ENCODE results near the gene MYOM3. TPM values are rescaled to one million over a fixed set of nuclear protein-coding genes. Genes with fewer than 3 reads are reported as not detected.

Gene MYOM3
- total and polyA plus RNA-seq, 2 of the 4 experiments (the other 2 are of a cell fraction): 0.03 TPM; not detected in 1

DNA sequence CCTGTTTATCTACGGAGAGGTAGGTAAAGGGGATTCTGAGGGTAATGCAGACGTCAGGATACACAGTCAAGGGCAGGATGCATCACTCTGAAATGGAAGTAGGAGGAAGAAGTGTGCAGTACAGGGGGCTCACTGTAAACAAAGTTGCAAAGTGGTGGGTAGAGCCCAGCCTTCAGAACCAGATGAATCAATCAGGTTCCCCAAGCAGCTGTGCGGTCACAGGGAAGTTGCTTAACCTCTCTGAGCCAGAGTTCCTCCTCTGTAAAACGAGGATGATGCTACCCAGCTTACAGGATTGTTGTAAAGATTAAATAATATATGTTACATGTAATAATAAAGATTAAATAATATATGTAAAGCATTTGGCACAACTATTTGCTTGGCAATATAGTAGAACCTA, 13.5 kb upstream of the MYOM3 start:
- Histone ChIP-seq H2AK9ac (replicated peaks; ENCODE audit: low read depth, low read length, poor library complexity) (no peak overlapping the region), H3K4me3 (ENCODE audit: insufficient read depth, low read depth, low read length) (no peak overlapping the region), H4K5ac (ENCODE audit: low read depth, low read length) (no peak overlapping the region), H3K27ac (ENCODE audit: insufficient read depth, low read length) (no peak overlapping the region), H2BK5ac (ENCODE audit: low read depth, low read length, poor library complexity, severe bottlenecking) (no peak overlapping the region), H3K56ac (ENCODE audit: extremely low read depth, insufficient read depth, low read length) (no peak overlapping the region), H3K14ac (replicated peaks; ENCODE audit: low read depth, low read length) (no peak overlapping the region), H4K8ac (ENCODE audit: low read depth in 2 of 2, low read length in 2 of 2) (no peak overlapping the region), H3K4ac (ENCODE audit: low read depth, low read length) (no peak overlapping the region), H3K79me1 (ENCODE audit: low read depth in 1 of 2, low read length in 2 of 2) (no peaks in the 10 kb centered on the region), H3K4me1 (ENCODE audit: control insufficient read depth, insufficient read depth, low read length) (no peaks in the 10 kb centered on the region), H3K9me1 (ENCODE audit: insufficient read depth, low read length) (no peaks in the 10 kb centered on the region), H3K23ac (ENCODE audit: low read depth, low read length) (no peak overlapping the region), H3K27me3 (ENCODE audit: control insufficient read depth, insufficient read depth, low read length) (peaks cover 33% of the 10 kb centered on the region), H2BK120ac (ENCODE audit: low read depth, low read length) (no peak overlapping the region), H2AFZ (replicated peaks; ENCODE audit: low read length, poor library complexity) (no peak overlapping the region), H3K36me3 (ENCODE audit: control insufficient read depth, insufficient read depth, low read length) (no peaks in the 10 kb centered on the region), H4K91ac (ENCODE audit: insufficient read depth, low read depth, low read length) (no peak overlapping the region), H4K20me1 (ENCODE audit: insufficient read depth, low read length) (no peaks in the 10 kb centered on the region), H2BK20ac (ENCODE audit: low read depth, low read length) (no peak overlapping the region), H2BK15ac (ENCODE audit: low read depth, low read length) (no peak overlapping the region), H3K4me2 (ENCODE audit: low read depth, low read length) (no peak overlapping the region), H3K9ac (ENCODE audit: low read depth, low read length) (no peak overlapping the region), H3K9me3 (ENCODE audit: control insufficient read depth, insufficient read depth, low read length) (peaks cover 4% of the 10 kb centered on the region), H2AK5ac (ENCODE audit: low read depth, low read length) (no peak overlapping the region), H3K18ac (ENCODE audit: low read depth, low read length) (no peak overlapping the region)
- no TSS peak for BruUV-seq (replicated peaks)
- ChIA-PET CTCF (no interaction called here), POLR2A (ENCODE audit: unreplicated experiment) (no interaction called here)
- ATAC-seq (ENCODE audit: low read depth) (no peak), DNase-seq (no peak)
- intact Hi-C loops (cut with micrococcal nuclease) (no loop called here), in situ Hi-C loops (cut with MboI; ENCODE audit: low sequenced_read_pairs) (no loop called here), dilution Hi-C loops (cut with HindIII; ENCODE audit: low sequenced_read_pairs, unreplicated experiment) (no loop called here)
- TF ChIP-seq POLR2A (IDR thresholded peaks at IDR 0.05; ENCODE audit: low read depth, low read length) (no peak), NFE2L2 (IDR thresholded peaks at IDR 0.05; ENCODE audit: low read depth, low read length) (no peak), MAFK (IDR thresholded peaks at IDR 0.05; ENCODE audit: low read depth, low read length) (no peak), CHD1 (IDR thresholded peaks at IDR 0.05; ENCODE audit: low read depth, low read length) (no peak), MXI1 (IDR thresholded peaks at IDR 0.05; ENCODE audit: borderline replicate concordance, low read depth, low read length) (no peak), USF2 (IDR thresholded peaks at IDR 0.05; ENCODE audit: low read depth, low read length) (no peak), FOS (IDR thresholded peaks at IDR 0.05; ENCODE audit: low read depth, low read length) (no peak), RFX5 (IDR thresholded peaks at IDR 0.05; ENCODE audit: low read depth, low read length) (no peak), ELK1 (IDR thresholded peaks at IDR 0.05; ENCODE audit: borderline replicate concordance, low read depth, low read length) (no peak)
- TF ChIP-seq, protein P1, sequence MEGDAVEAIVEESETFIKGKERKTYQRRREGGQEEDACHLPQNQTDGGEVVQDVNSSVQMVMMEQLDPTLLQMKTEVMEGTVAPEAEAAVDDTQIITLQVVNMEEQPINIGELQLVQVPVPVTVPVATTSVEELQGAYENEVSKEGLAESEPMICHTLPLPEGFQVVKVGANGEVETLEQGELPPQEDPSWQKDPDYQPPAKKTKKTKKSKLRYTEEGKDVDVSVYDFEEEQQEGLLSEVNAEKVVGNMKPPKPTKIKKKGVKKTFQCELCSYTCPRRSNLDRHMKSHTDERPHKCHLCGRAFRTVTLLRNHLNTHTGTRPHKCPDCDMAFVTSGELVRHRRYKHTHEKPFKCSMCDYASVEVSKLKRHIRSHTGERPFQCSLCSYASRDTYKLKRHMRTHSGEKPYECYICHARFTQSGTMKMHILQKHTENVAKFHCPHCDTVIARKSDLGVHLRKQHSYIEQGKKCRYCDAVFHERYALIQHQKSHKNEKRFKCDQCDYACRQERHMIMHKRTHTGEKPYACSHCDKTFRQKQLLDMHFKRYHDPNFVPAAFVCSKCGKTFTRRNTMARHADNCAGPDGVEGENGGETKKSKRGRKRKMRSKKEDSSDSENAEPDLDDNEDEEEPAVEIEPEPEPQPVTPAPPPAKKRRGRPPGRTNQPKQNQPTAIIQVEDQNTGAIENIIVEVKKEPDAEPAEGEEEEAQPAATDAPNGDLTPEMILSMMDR (conservative IDR thresholded peaks at IDR 0.05; ENCODE audit: low read depth, low read length): no peak
- 49% methylated on average over 2 of the region's 4 CpGs; no CpG with 5 or more reads in 1 of the 2 experiments for WGBS, 2 experiments (ENCODE audit: extremely low coverage in 2 of 2, insufficient read length in 1 of 2)
